Measurements from ENCODE around the gene ADH1B. TPM values are rescaled to one million over a fixed set of nuclear protein-coding genes. Genes with fewer than 3 reads are reported as not detected.

Gene ADH1B
- total RNA-seq, 1 experiment from 2014 or later: 0.98 TPM

GRCh38 chr4:99314211-99314610 lies 7.0 kb downstream of the ADH1B start:
- CTCF ChIA-PET: no interaction called here
- in situ Hi-C loops (cut with HindIII; ENCODE audit: low pct_unique_long_range_greater_than_20kb, low sequenced_read_pairs): no loop called here

GRCh38 chr4:99310389-99310788 lies 10.8 kb downstream of the ADH1B start:
- POLR2A ChIA-PET: no interaction called here
- no peak overlapping the region for H3K4me3 ChIP-seq (ENCODE audit: low read depth in 2 of 2, low read length in 2 of 2)
- H3K27ac ChIP-seq (ENCODE audit: low read length): no peak overlapping the region
- CTCF ChIA-PET: no interaction called here
- BruUV-seq (replicated peaks): no TSS peak
- DNase-seq (ENCODE audit: low read depth, low spot score) (no peak), ATAC-seq (no peak)
- H3K4me1 ChIP-seq (ENCODE audit: control insufficient read depth, insufficient read depth, low read length): no peaks in the 10 kb centered on the region
- intact Hi-C loops (cut with micrococcal nuclease; ENCODE audit: unreplicated experiment): no loop called here
- no peaks in the 10 kb centered on the region for H3K9me3 ChIP-seq (ENCODE audit: control insufficient read depth, insufficient read depth, low read depth, low read length)
- no peaks in the 10 kb centered on the region for H3K36me3 ChIP-seq (ENCODE audit: control insufficient read depth, insufficient read depth, low read length)
- no peaks in the 10 kb centered on the region for H3K27me3 ChIP-seq (ENCODE audit: control insufficient read depth, insufficient read depth, low read length)
- TF ChIP-seq CTCF (IDR thresholded peaks at IDR 0.05) (no peak), POLR2AphosphoS5 (IDR thresholded peaks at IDR 0.05; ENCODE audit: low read depth, low read length) (no peak), SIN3A (IDR thresholded peaks at IDR 0.05; ENCODE audit: borderline replicate concordance, insufficient read depth, low read depth, low read length) (no peak)
- in situ Hi-C loops (cut with HindIII; ENCODE audit: low pct_unique_long_range_greater_than_20kb, low sequenced_read_pairs): no loop called here

More at GRCh38 chr4:99314211-99314610, 7.0 kb downstream of the ADH1B start:
- no peaks in the 10 kb centered on the region for H3K27me3 ChIP-seq (ENCODE audit: control insufficient read depth, insufficient read depth, low read length)
- no peak overlapping the region for H3K4me3 ChIP-seq (ENCODE audit: low read depth in 2 of 2, low read length in 2 of 2)
- POLR2A ChIA-PET: no interaction called here
- H3K9me3 ChIP-seq (ENCODE audit: control insufficient read depth, insufficient read depth, low read depth, low read length): no peaks in the 10 kb centered on the region
- ATAC-seq (no peak), DNase-seq (ENCODE audit: low read depth, low spot score) (no peak)
- H3K36me3 ChIP-seq (ENCODE audit: control insufficient read depth, insufficient read depth, low read length): no peaks in the 10 kb centered on the region
- H3K4me1 ChIP-seq (ENCODE audit: control insufficient read depth, insufficient read depth, low read length): no peaks in the 10 kb centered on the region
- intact Hi-C loops (cut with micrococcal nuclease; ENCODE audit: unreplicated experiment): no loop called here
- TF ChIP-seq SIN3A (IDR thresholded peaks at IDR 0.05; ENCODE audit: borderline replicate concordance, insufficient read depth, low read depth, low read length): no peak
- no peak for TF ChIP-seq POLR2AphosphoS5 (IDR thresholded peaks at IDR 0.05; ENCODE audit: low read depth, low read length)
- no peak for TF ChIP-seq CTCF (IDR thresholded peaks at IDR 0.05)
- no peak for TF ChIP-seq TCF7L2 (IDR thresholded peaks at IDR 0.05; ENCODE audit: low read depth, low read length)
- no peak for TF ChIP-seq REST (IDR thresholded peaks at IDR 0.05; ENCODE audit: insufficient read depth in 1 of 2, low read depth in 2 of 2, low read length in 1 of 2)
- no TSS peak for BruUV-seq (replicated peaks)
- H3K27ac ChIP-seq (ENCODE audit: low read length): no peak overlapping the region

Measured in Panc1 (cell line).